Right atrium auricular region (tissue), 2 donors: Measurements from ENCODE around the gene GNAT2. TPM values are rescaled to one million over a fixed set of nuclear protein-coding genes. Genes with fewer than 3 reads are reported as not detected.

Source experiments
- DNase-seq: peaks from one replicate; pipeline ENCODE4 v3.0.0-alpha.2; 2019; ENCODE audit warnings: low spot score
- H3K27ac ChIP-seq, 2 donors: fragments of 200-600 bp; sonication (generic); 1 replicate in 1 of 2; 2 replicates in 1 of 2; pipeline ENCODE4 v1.5.1; 2016 to 2019
- H3K27me3 ChIP-seq, 2 donors: fragments of 200-600 bp; sonication (generic); one replicate each; pipeline versions ENCODE4 v1.5.1 to v1.6.0; 2017 to 2019
- H3K36me3 ChIP-seq: fragments of 200-600 bp; sonication (generic); one replicate; pipeline ENCODE4 v1.5.1; 2016
- H3K4me1 ChIP-seq, 2 donors: fragments of 200-600 bp; sonication (generic); one replicate each; pipeline versions ENCODE4 v1.5.1 to v1.6.0; 2017 to 2019
- H3K4me3 ChIP-seq, 2 donors: fragments of 200-600 bp; sonication (generic); 1 replicate in 1 of 2; 2 replicates in 1 of 2; pipeline ENCODE4 v1.5.1; 2017 to 2019; ENCODE audit warnings: mild to moderate bottlenecking in 1 of 2, moderate library complexity in 1 of 2
- H3K9me3 ChIP-seq, 2 donors: fragments of 200-600 bp; sonication (generic); one replicate each; pipeline ENCODE4 v1.5.1; 2019
- CTCF ChIP-seq, 2 donors: fragments of 200-600 bp; sonication (generic); IDR thresholded peaks; one replicate each; pipeline ENCODE4 v1.5.1; 2019; ENCODE audit warnings: antibody characterized with exemption in 2 of 2
- total RNA-seq, 2 donors: library from RNA; depleted of rRNA; stranded (reverse); fragments of >200 nt; gene quantifications; one replicate each; pipeline ENCODE4 v1.1.0, GENCODE V29; 2016

Gene GNAT2
- total RNA-seq, 2 donors from 2014 or later = 0.59 TPM; not detected in 1

- H3K9me3 ChIP-seq = no peaks in the 10 kb centered on the region
- H3K4me3 ChIP-seq = no peak overlapping the region
- no peak overlapping the region for H3K27ac ChIP-seq
- peak; percentile 44 for DNase-seq
- H3K4me1 ChIP-seq = peaks cover 0 to 13% of the 10 kb centered on the region in 2 donors
- no peak for TF ChIP-seq CTCF (IDR thresholded peaks at IDR 0.05)
- H3K27me3 ChIP-seq = no peaks in the 10 kb centered on the region
- peaks cover 36% of the 10 kb centered on the region for H3K36me3 ChIP-seq
These were observed 9.3 kb upstream of the GNAT2 start for GRCh38 chr1:109628540-109629321.

GRCh38 chr1:109627692-109628399 is 8.4 kb upstream of the GNAT2 start:
- no peak for TF ChIP-seq CTCF (IDR thresholded peaks at IDR 0.05)
- Histone ChIP-seq H3K4me3 (no peak overlapping the region), H3K27ac (no peak overlapping the region), H3K27me3 (no peaks in the 10 kb centered on the region), H3K4me1 (peaks cover 0 to 22% of the 10 kb centered on the region in 2 donors), H3K9me3 (no peaks in the 10 kb centered on the region), H3K36me3 (peaks cover 36% of the 10 kb centered on the region)
- DNase-seq = peak; percentile 54

GRCh38 chr1:109626682-109627408 is 7.4 kb upstream of the GNAT2 start:
- peaks cover 0 to 32% of the 10 kb centered on the region in 2 donors for H3K4me1 ChIP-seq
- no peak overlapping the region for H3K27ac ChIP-seq

GRCh38 chr1:109625601-109626560 is 6.5 kb upstream of the GNAT2 start:
- H3K4me3 ChIP-seq = no peak overlapping the region
- DNase-seq = peak; percentile 54
- H3K36me3 ChIP-seq = peaks cover 32% of the 10 kb centered on the region
- TF ChIP-seq CTCF (IDR thresholded peaks at IDR 0.05) = no peak
- no peak overlapping the region for H3K27ac ChIP-seq
- H3K9me3 ChIP-seq = no peaks in the 10 kb centered on the region
- H3K27me3 ChIP-seq = no peaks in the 10 kb centered on the region
- H3K4me1 ChIP-seq = peaks cover 0 to 42% of the 10 kb centered on the region in 2 donors

More at GRCh38 chr1:109626682-109627408, 7.4 kb upstream of the GNAT2 start:
- TF ChIP-seq CTCF (IDR thresholded peaks at IDR 0.05) = no peak
- peak; percentile 52 for DNase-seq
- Histone ChIP-seq H3K9me3 (no peaks in the 10 kb centered on the region), H3K4me3 (no peak overlapping the region), H3K27me3 (no peaks in the 10 kb centered on the region), H3K36me3 (peaks cover 36% of the 10 kb centered on the region)

GRCh38 chr1:109625176-109625575 is 5.8 kb upstream of the GNAT2 start:
- no peak overlapping the region for H3K4me3 ChIP-seq
- no peaks in the 10 kb centered on the region for H3K27me3 ChIP-seq
- H3K4me1 ChIP-seq = peaks cover 0 to 42% of the 10 kb centered on the region in 2 donors
- H3K36me3 ChIP-seq = peaks cover 28% of the 10 kb centered on the region
- H3K27ac ChIP-seq = no peak overlapping the region
- peak; percentile 53 for DNase-seq
- no peaks in the 10 kb centered on the region for H3K9me3 ChIP-seq
- TF ChIP-seq CTCF (IDR thresholded peaks at IDR 0.05) = no peak
